Endothelial cell of hepatic sinusoid (primary cell): ENCODE measurements around the gene RPUSD1.
"Not testable (repeated sequence)": the region's sequence is repeated elsewhere in the genome, so short reads cannot be mapped to it uniquely, and the experiment has no call there.

Experiments
- in situ Hi-C: cut with HindIII; loops from 2 replicates; pipeline ENCODE4 v1.10.0; 2017; ENCODE audit warnings: low sequenced_read_pairs

The RPUSD1 gene

GRCh38 chr16:768428-768827, 19.8 kb downstream of the RPUSD1 start:
- in situ Hi-C loops, result no loop called here

GRCh38 chr16:767743-768235, 20.4 kb downstream of the RPUSD1 start:
- in situ Hi-C loops, result no loop called here

- in situ Hi-C loops, result no loop called here
These were observed 21.2 kb downstream of the RPUSD1 start for GRCh38 chr16:766820-767640.

GRCh38 chr16:766008-766819, 22.0 kb downstream of the RPUSD1 start:
- in situ Hi-C loops, result no loop called here

GRCh38 chr16:765488-765865, 22.7 kb downstream of the RPUSD1 start:
- in situ Hi-C loops, result no loop called here

GRCh38 chr16:764848-765487, 23.2 kb downstream of the RPUSD1 start:
- in situ Hi-C loops, result no loop called here

- in situ Hi-C loops, result no loop called here
These were observed 23.9 kb downstream of the RPUSD1 start for GRCh38 chr16:764184-764750.

- in situ Hi-C loops, result no loop called here
These were observed 24.6 kb downstream of the RPUSD1 start for GRCh38 chr16:763369-764183.

- in situ Hi-C loops, result no loop called here
These were observed 25.4 kb downstream of the RPUSD1 start for GRCh38 chr16:762595-763268.

- in situ Hi-C loops, result no loop called here
These were observed 26.3 kb downstream of the RPUSD1 start for GRCh38 chr16:761625-762513.

GRCh38 chr16:760545-761343, 27.4 kb downstream of the RPUSD1 start, which contains the start of gene MSLN:
Gene MSLN, plus strand, starts transcription at chr16:760734. Its CDS starts 1,947 bp downstream, at chr16:762681.
- in situ Hi-C loops, result no loop called here

- in situ Hi-C loops, result no loop called here
These were observed 28.1 kb downstream of the RPUSD1 start for GRCh38 chr16:760065-760464.

GRCh38 chr16:759110-759910, 28.9 kb downstream of the RPUSD1 start:
- in situ Hi-C loops, result no loop called here

- in situ Hi-C loops, result no loop called here
These were observed 31.8 kb downstream of the RPUSD1 start for GRCh38 chr16:756428-756827.

GRCh38 chr16:754656-755055, 33.5 kb downstream of the RPUSD1 start:
- in situ Hi-C loops, result no loop called here

GRCh38 chr16:754121-754607, 34.0 kb downstream of the RPUSD1 start:
- in situ Hi-C loops, result not testable (repeated sequence)

- in situ Hi-C loops, result no loop called here
These were observed 36.2 kb downstream of the RPUSD1 start for GRCh38 chr16:752007-752312.
